ENCODE measurements around the gene AGPS.
"Not testable (repeated sequence)": the region's sequence is repeated elsewhere in the genome, so short reads cannot be mapped to it uniquely, and the experiment has no call there.

The AGPS gene

GRCh38 chr2:177430411-177430810 is 37.8 kb downstream of the AGPS start:
- no peaks in the 10 kb centered on the region for H3K4me1 ChIP-seq (ENCODE audit: control insufficient read depth, insufficient read depth, low read length)
- CTCF ChIA-PET, result interaction anchor here (2.6 kb wide), 1 partner anchor 95 kb away, joined by 6 read pairs; no protein-coding TSS in a partner anchor
- POLR2A ChIA-PET, result no interaction called here
- TF ChIP-seq HIC1 (tag by site-specific recombination; IDR thresholded peaks at IDR 0.05) (no peak), ZNF184 (tag by site-specific recombination; IDR thresholded peaks at IDR 0.05) (no peak), ELK4 (IDR thresholded peaks at IDR 0.05; ENCODE audit: borderline replicate concordance, low read depth, low read length) (no peak), ZBTB48 (tag by site-specific recombination; IDR thresholded peaks at IDR 0.05) (no peak), ZNF585B (tag by site-specific recombination; IDR thresholded peaks at IDR 0.05) (no peak), ZNF621 (tag by site-specific recombination; IDR thresholded peaks at IDR 0.05) (no peak), ZNF155 (tag by site-specific recombination; IDR thresholded peaks at IDR 0.05) (no peak), ZNF16 (tag by site-specific recombination; IDR thresholded peaks at IDR 0.05; ENCODE audit: low read depth) (no peak), ZIC2 (tag by site-specific recombination; IDR thresholded peaks at IDR 0.05) (no peak), ZNF223 (tag by site-specific recombination; IDR thresholded peaks at IDR 0.05) (no peak)
- H3K9me3 ChIP-seq (ENCODE audit: control insufficient read depth, insufficient read depth, low read depth, low read length), result no peaks in the 10 kb centered on the region
- H3K36me3 ChIP-seq (ENCODE audit: control insufficient read depth in 2 of 2, insufficient read depth in 1 of 2, low read length in 2 of 2), result peaks cover 0 to 12% of the 10 kb centered on the region in 2 experiments; a peak in 1 of 3 replicates
- H3K4me3 ChIP-seq (ENCODE audit: low read depth, low read length), result no peak overlapping the region
- no peak overlapping the region for H3K27ac ChIP-seq (ENCODE audit: extremely low read depth, low read depth, low read length)

GRCh38 chr2:177431111-177431725 is 38.6 kb downstream of the AGPS start:
- peaks cover 0 to 15% of the 10 kb centered on the region in 2 experiments; a peak in 1 of 3 replicates for H3K36me3 ChIP-seq (ENCODE audit: control insufficient read depth in 2 of 2, insufficient read depth in 1 of 2, low read length in 2 of 2)
- H3K4me3 ChIP-seq (ENCODE audit: low read depth, low read length); H3K4me1 ChIP-seq (ENCODE audit: control insufficient read depth, insufficient read depth, low read length); H3K27ac ChIP-seq (ENCODE audit: extremely low read depth, low read depth, low read length); POLR2A ChIA-PET; CTCF ChIA-PET; H3K9me3 ChIP-seq (ENCODE audit: control insufficient read depth, insufficient read depth, low read depth, low read length): not testable (repeated sequence)

GRCh38 chr2:177432703-177433102 is 40.1 kb downstream of the AGPS start:
- ChIA-PET POLR2A (interaction anchor here (0.6 kb wide), 1 partner anchor 277 kb away, joined by 3 read pairs; no protein-coding TSS in a partner anchor), CTCF (interaction anchor here (1.0 kb wide), 1 partner anchor 17 kb away, joined by 3 read pairs; no protein-coding TSS in a partner anchor)
- H3K4me1 ChIP-seq (ENCODE audit: control insufficient read depth, insufficient read depth, low read length), result no peaks in the 10 kb centered on the region
- H3K4me3 ChIP-seq (ENCODE audit: low read depth, low read length), result no peak overlapping the region
- TF ChIP-seq KLF1 (tag by site-specific recombination; IDR thresholded peaks at IDR 0.05), result no peak
- TF ChIP-seq ZNF18 (tag by site-specific recombination; IDR thresholded peaks at IDR 0.05), result no peak
- TF ChIP-seq ZNF132 (tag by site-specific recombination; IDR thresholded peaks at IDR 0.05; ENCODE audit: borderline replicate concordance), result no peak
- TF ChIP-seq FEZF1 (tag by site-specific recombination; IDR thresholded peaks at IDR 0.05), result no peak
- TF ChIP-seq GLI2 (tag by site-specific recombination; IDR thresholded peaks at IDR 0.05; ENCODE audit: borderline replicate concordance, low read depth), result no peak
- no peak for TF ChIP-seq ZBTB1 (tag by site-specific recombination; IDR thresholded peaks at IDR 0.05)
- no peak for TF ChIP-seq YY1 (tag by site-specific recombination; IDR thresholded peaks at IDR 0.05)
- no peak for TF ChIP-seq ZNF704 (tag by site-specific recombination; IDR thresholded peaks at IDR 0.05)
- no peak for TF ChIP-seq ZNF785 (tag by site-specific recombination; IDR thresholded peaks at IDR 0.05)
- TF ChIP-seq ZNF521 (tag by site-specific recombination; IDR thresholded peaks at IDR 0.05), result no peak
- no peak for TF ChIP-seq ZNF202 (tag by site-specific recombination; IDR thresholded peaks at IDR 0.05; ENCODE audit: borderline replicate concordance)
- no peaks in the 10 kb centered on the region for H3K9me3 ChIP-seq (ENCODE audit: control insufficient read depth, insufficient read depth, low read depth, low read length)
- no peak overlapping the region for H3K27ac ChIP-seq (ENCODE audit: extremely low read depth, low read depth, low read length)
- peaks cover 0 to 19% of the 10 kb centered on the region in 2 experiments; a peak in 1 of 3 replicates for H3K36me3 ChIP-seq (ENCODE audit: control insufficient read depth in 2 of 2, insufficient read depth in 1 of 2, low read length in 2 of 2)

All from HEK293 (cell line).